ENCODE results near the gene RAI1. TPM values are rescaled to one million over a fixed set of nuclear protein-coding genes. Genes with fewer than 3 reads are reported as not detected.
"Not testable (repeated sequence)": the region's sequence is repeated elsewhere in the genome, so short reads cannot be mapped to it uniquely, and the experiment has no call there.

The RAI1 gene
- total and polyA plus RNA-seq, 4 experiments from 2014 or later = 0.35 to 19.5 (median 9.7) TPM

GRCh38 chr17:17638467-17638866 is 42.8 kb upstream of the RAI1 start:
- Mint-ChIP-seq H3K4me3 (no peak overlapping the region), H3K27ac (no peak overlapping the region), H3K9me3 (peaks cover 0 to 2% (median 0%) of the 10 kb centered on the region in 8 donors), H3K27me3 (peaks cover 0 to 8% of the 10 kb centered on the region in 2 donors), H3K36me3 (no peaks in the 10 kb centered on the region), H3K4me1 (peaks cover 0 to 1% (median 0%) of the 10 kb centered on the region in 4 donors)
- DNase-seq = no peak
- H3K4me1 ChIP-seq (ENCODE audit: insufficient read depth, low read length) = no peaks in the 10 kb centered on the region
- H3K27ac ChIP-seq (ENCODE audit: low read depth, low read length) = no peak overlapping the region
- no peak overlapping the region for H3K4me3 ChIP-seq (ENCODE audit: low read length in 2 of 2)
- ChIA-PET CTCF (ENCODE audit: partially characterized antibody) (interaction anchor here (0.6 to 5.2 kb wide), 3 partner anchors 25 to 283 kb away, joined by 3 to 62 read pairs (median 5); partner anchors contain the start of gene RASD1), POLR2A (ENCODE audit: partially characterized antibody) (no interaction called here)
- no peaks in the 10 kb centered on the region for H3K27me3 ChIP-seq (ENCODE audit: insufficient read depth, low read length)
- intact Hi-C loops (cut with micrococcal nuclease) = no loop called here
- H3K9me3 ChIP-seq (ENCODE audit: control insufficient read depth in 1 of 2, low read length in 2 of 2) = no peaks in the 10 kb centered on the region
- no peaks in the 10 kb centered on the region for H3K36me3 ChIP-seq (ENCODE audit: insufficient read depth, low read length)

- H3K9me3 Mint-ChIP-seq; H3K27me3 ChIP-seq (ENCODE audit: insufficient read depth, low read length); H3K4me3 Mint-ChIP-seq; H3K4me1 Mint-ChIP-seq; POLR2A ChIA-PET (ENCODE audit: partially characterized antibody); H3K36me3 ChIP-seq (ENCODE audit: insufficient read depth, low read length); H3K4me1 ChIP-seq (ENCODE audit: insufficient read depth, low read length); H3K27ac Mint-ChIP-seq; H3K36me3 Mint-ChIP-seq; H3K27ac ChIP-seq (ENCODE audit: low read depth, low read length); H3K4me3 ChIP-seq (ENCODE audit: low read length in 2 of 2); DNase-seq; H3K9me3 ChIP-seq (ENCODE audit: control insufficient read depth in 1 of 2, low read length in 2 of 2); H3K27me3 Mint-ChIP-seq: not testable (repeated sequence)
- CTCF ChIA-PET (ENCODE audit: partially characterized antibody) = interaction anchor here (4.3 to 5.2 kb wide), 3 partner anchors 143 to 289 kb away, joined by 18 to 82 read pairs (median 62); partner anchors contain the start of gene RASD1
- intact Hi-C loops (cut with micrococcal nuclease) = loop anchor here (10.0 kb wide), 1 partner anchor 635 kb away; no protein-coding TSS in a partner anchor
Observed at GRCh38 chr17:17639661-17640270, 41.5 kb upstream of the RAI1 start.

GRCh38 chr17:17641621-17642409 is 39.4 kb upstream of the RAI1 start:
- Mint-ChIP-seq H3K4me1 (no peaks in the 10 kb centered on the region), H3K27me3 (peaks cover 6% of the 10 kb centered on the region in 2 donors), H3K36me3 (no peaks in the 10 kb centered on the region), H3K4me3 (no peak overlapping the region), H3K27ac (peak overlapping the region in 1 of 7 donors; percentile 27), H3K9me3 (peaks cover 0 to 6% (median 0%) of the 10 kb centered on the region in 8 donors)
- H3K4me1 ChIP-seq (ENCODE audit: insufficient read depth, low read length) = no peaks in the 10 kb centered on the region
- no peak overlapping the region for H3K27ac ChIP-seq (ENCODE audit: low read depth, low read length)
- no peak overlapping the region for H3K4me3 ChIP-seq (ENCODE audit: low read length in 2 of 2)
- H3K27me3 ChIP-seq (ENCODE audit: insufficient read depth, low read length) = no peaks in the 10 kb centered on the region
- peak; percentile 67 to 74 (median 72) for DNase-seq
- H3K9me3 ChIP-seq (ENCODE audit: control insufficient read depth in 1 of 2, low read length in 2 of 2) = no peaks in the 10 kb centered on the region
- no peaks in the 10 kb centered on the region for H3K36me3 ChIP-seq (ENCODE audit: insufficient read depth, low read length)
- intact Hi-C loops (cut with micrococcal nuclease) = loop anchor here (1.0 to 10.0 kb wide), 4 partner anchors 146 to 637 kb away; partner anchors contain the start of gene RASD1
- ChIA-PET POLR2A (ENCODE audit: partially characterized antibody) (interaction anchor here (1.7 to 2.0 kb wide), 2 partner anchors 145 to 287 kb away, joined by 6 read pairs; partner anchors contain the start of gene RASD1), CTCF (ENCODE audit: partially characterized antibody) (interaction anchor here (0.7 to 5.2 kb wide), 15 partner anchors 9 to 391 kb away, joined by 3 to 82 read pairs (median 5); partner anchors contain the start of gene RASD1)

GRCh38 chr17:17645148-17645547 is 36.1 kb upstream of the RAI1 start:
- POLR2A ChIA-PET (ENCODE audit: partially characterized antibody) = not testable (repeated sequence)

GRCh38 chr17:17645961-17646360 is 35.3 kb upstream of the RAI1 start:
- Histone ChIP-seq H3K36me3 (ENCODE audit: insufficient read depth, low read length) (no peaks in the 10 kb centered on the region), H3K27me3 (ENCODE audit: insufficient read depth, low read length) (no peaks in the 10 kb centered on the region), H3K27ac (ENCODE audit: low read depth, low read length) (no peak overlapping the region), H3K4me1 (ENCODE audit: insufficient read depth, low read length) (no peaks in the 10 kb centered on the region), H3K9me3 (ENCODE audit: control insufficient read depth in 1 of 2, low read length in 2 of 2) (no peaks in the 10 kb centered on the region), H3K4me3 (ENCODE audit: low read length in 2 of 2) (no peak overlapping the region)
- ChIA-PET POLR2A (ENCODE audit: partially characterized antibody) (no interaction called here), CTCF (ENCODE audit: partially characterized antibody) (no interaction called here)
- no peak overlapping the region for H3K27ac Mint-ChIP-seq
- H3K9me3 Mint-ChIP-seq = peaks cover 0 to 14% (median 7%) of the 10 kb centered on the region in 8 donors
- no peak overlapping the region for H3K4me3 Mint-ChIP-seq
- no peaks in the 10 kb centered on the region for H3K36me3 Mint-ChIP-seq
- H3K4me1 Mint-ChIP-seq = no peaks in the 10 kb centered on the region
- H3K27me3 Mint-ChIP-seq = peaks cover 7 to 10% of the 10 kb centered on the region in 2 donors
- DNase-seq = no peak
- intact Hi-C loops (cut with micrococcal nuclease) = loop anchor here (10.0 kb wide), 1 partner anchor 641 kb away; no protein-coding TSS in a partner anchor

More at GRCh38 chr17:17645148-17645547, 36.1 kb upstream of the RAI1 start:
- intact Hi-C loops (cut with micrococcal nuclease) = loop anchor here (10.0 kb wide), 1 partner anchor 640 kb away; no protein-coding TSS in a partner anchor
- H3K4me1 ChIP-seq (ENCODE audit: insufficient read depth, low read length); H3K36me3 Mint-ChIP-seq; H3K27ac ChIP-seq (ENCODE audit: low read depth, low read length); H3K9me3 ChIP-seq (ENCODE audit: control insufficient read depth in 1 of 2, low read length in 2 of 2); H3K4me3 Mint-ChIP-seq; DNase-seq; H3K36me3 ChIP-seq (ENCODE audit: insufficient read depth, low read length); H3K27me3 ChIP-seq (ENCODE audit: insufficient read depth, low read length); H3K4me3 ChIP-seq (ENCODE audit: low read length in 2 of 2); H3K4me1 Mint-ChIP-seq; H3K27ac Mint-ChIP-seq; H3K27me3 Mint-ChIP-seq: not testable (repeated sequence)
- peaks cover 0 to 14% (median 5%) of the 10 kb centered on the region in 8 donors for H3K9me3 Mint-ChIP-seq
- CTCF ChIA-PET (ENCODE audit: partially characterized antibody) = interaction anchor here (1.1 kb wide), 1 partner anchor 290 kb away, joined by 4 read pairs; no protein-coding TSS in a partner anchor

GRCh38 chr17:17647524-17648178 is 33.6 kb upstream of the RAI1 start:
- Histone ChIP-seq H3K4me3 (ENCODE audit: low read length in 2 of 2) (no peak overlapping the region), H3K4me1 (ENCODE audit: insufficient read depth, low read length) (no peaks in the 10 kb centered on the region), H3K27me3 (ENCODE audit: insufficient read depth, low read length) (no peaks in the 10 kb centered on the region), H3K27ac (ENCODE audit: low read depth, low read length) (no peak overlapping the region), H3K9me3 (ENCODE audit: control insufficient read depth in 1 of 2, low read length in 2 of 2) (no peaks in the 10 kb centered on the region), H3K36me3 (ENCODE audit: insufficient read depth, low read length) (no peaks in the 10 kb centered on the region)
- Mint-ChIP-seq H3K36me3 (no peaks in the 10 kb centered on the region), H3K27ac (no peak overlapping the region), H3K4me1 (no peaks in the 10 kb centered on the region), H3K27me3 (peaks cover 2 to 10% of the 10 kb centered on the region in 2 donors), H3K4me3 (no peak overlapping the region), H3K9me3 (peaks cover 0 to 16% (median 7%) of the 10 kb centered on the region in 8 donors)
- intact Hi-C loops (cut with micrococcal nuclease) = loop anchor here (10.0 kb wide), 1 partner anchor 643 kb away; no protein-coding TSS in a partner anchor
- ChIA-PET CTCF (ENCODE audit: partially characterized antibody) (interaction anchor here (1.3 kb wide), 1 partner anchor 293 kb away, joined by 4 read pairs; no protein-coding TSS in a partner anchor), POLR2A (ENCODE audit: partially characterized antibody) (no interaction called here)
- DNase-seq = no peak
